ENCODE results near the gene ANXA2.

The ANXA2 gene

DNA sequence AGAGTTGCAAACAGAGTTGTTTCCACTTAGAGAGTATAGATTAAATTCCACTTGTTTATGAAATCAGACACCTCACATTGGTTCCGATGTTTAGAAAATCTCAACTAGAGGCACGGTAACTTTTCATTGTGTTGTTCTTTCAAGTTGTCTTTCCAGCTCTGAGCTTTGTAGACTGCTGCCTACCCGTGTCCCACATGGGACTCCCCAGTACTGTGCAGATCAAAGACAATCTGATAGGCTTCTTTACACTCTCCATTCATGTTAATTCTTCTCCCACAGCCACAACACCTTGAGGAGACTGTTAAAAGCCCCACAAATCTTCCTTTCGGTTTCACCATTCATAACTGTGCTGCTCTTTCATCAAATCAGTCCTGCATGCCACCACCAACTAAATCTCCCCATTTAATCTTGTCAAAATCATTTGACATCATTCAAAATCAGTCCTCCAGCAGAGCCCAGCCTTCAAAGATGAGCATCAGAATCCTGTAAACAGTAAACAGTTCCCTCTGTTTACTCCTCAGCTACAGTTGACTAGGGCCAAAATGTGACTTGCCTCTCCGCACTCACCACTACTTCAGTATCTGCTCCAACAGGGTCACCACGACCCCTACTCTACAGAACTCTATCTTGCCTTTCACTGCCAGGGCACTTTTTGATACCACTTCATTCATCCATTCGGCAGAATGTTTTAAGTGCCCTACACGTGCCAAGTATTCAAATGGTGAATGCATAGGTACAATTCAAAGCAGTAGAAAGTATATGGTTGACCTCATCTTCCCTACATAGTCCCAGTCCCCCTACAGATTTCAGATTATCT, 8.3 kb downstream of the ANXA2 start:
- no peak for DNase-seq (ENCODE audit: low read depth)

DNA sequence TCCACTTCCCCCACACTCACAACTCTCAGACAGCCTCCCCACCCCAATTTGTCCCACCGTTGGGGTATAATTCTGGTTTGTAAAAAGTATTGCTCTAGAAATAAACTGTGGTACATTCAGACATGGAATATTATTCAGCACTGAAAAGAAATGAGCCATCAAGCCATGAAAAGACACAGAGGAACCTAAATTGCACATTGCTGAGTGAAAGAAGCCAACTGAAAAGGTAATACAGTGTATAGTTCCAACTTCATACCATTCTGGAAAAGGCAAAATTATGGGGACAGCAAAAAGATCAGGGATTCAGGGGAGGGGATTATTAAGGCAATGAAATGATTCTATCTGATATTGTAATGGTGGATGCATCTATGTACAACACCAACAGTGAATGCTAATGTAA, 10.5 kb downstream of the ANXA2 start:
- DNase-seq (ENCODE audit: low read depth) = no peak

DNA sequence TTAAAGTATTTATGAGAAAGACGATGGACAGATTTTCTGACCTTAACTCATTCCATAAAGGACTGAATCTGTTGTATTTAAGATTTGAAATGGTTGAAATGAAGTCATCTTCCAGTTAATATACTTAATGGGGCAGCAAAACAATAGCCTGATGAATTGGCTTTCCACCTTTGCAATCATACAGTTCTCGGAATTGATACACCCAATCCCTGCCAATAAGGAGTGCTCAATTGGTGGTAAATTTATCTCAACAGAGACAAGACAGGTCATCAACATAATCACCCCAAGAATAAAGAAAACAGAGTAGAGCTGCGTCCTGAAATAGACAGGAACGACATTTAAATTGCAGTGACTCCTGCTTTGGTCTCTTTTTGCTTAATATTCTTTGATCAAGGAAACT, 11.2 kb downstream of the ANXA2 start:
- no peak for DNase-seq (ENCODE audit: low read depth)

DNA sequence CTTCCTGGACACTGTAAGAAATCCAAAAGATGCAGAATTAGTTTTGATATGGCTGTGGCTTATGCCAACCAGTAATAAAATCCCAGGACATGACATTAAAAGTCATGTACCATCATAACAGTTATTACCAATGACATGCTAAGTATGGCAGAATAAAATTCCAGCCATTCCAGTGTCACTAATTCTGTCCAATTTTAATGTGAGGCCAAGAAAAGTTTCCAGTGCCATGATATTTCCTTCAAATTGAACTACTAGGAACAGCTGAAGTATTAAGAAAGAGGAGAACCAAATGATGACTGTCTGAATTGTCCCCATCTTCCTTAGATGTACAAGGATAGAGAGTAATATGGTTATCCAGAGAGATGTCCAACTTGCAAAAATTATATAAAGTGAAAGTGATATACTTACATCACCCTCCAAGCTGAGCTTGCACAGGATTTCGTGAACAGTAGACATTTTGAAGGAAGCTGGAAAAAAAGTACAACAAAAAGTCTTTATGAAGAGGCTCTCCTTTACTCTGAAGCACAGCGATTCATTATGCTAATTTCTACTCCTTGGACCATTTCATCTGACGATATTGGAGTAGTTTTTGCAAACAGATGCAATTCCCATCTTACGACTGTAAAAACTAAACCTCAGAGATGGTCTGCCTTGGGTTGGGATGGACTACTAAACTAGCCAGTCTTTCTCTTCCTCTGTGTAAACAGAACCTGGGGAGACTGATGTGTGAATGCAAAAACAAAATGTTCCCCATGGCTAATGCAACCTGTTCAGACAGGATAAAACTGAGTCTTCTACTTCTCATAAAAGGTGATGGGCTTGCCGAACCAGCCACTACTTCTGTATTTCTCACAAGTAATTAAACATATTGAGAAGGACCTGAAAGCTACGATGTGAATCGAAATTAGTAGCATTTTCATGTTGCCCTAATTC, 11.9 kb downstream of the ANXA2 start:
- no peak for DNase-seq (ENCODE audit: low read depth)

DNA sequence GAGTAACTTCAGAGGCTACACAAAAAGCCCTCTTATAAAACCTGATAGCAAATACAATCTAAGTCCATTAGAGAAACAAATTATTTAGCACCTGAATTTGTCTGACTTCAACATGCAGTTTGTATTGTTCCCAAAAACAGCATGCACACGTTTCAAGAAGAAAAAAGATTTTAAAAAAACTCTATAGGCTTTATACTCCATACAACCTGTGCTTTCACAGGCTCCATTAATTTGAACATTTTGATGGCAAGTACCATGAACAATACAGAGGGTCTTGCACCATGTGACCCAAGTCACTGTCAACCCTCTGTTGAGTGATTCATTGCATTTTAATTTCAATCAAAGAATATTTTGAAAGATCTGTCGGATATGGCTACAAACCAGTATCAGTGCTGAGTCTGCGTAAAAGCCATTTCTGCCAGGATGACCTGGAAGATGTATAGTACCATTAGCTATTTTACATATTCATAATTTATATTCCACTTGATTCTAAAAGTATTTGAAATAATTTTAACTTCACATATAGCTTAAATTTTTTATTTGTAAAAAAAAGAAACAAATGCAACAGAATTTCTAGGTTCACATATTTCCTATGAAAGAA, 13.2 kb downstream of the ANXA2 start:
- DNase-seq (ENCODE audit: low read depth) = no peak

DNA sequence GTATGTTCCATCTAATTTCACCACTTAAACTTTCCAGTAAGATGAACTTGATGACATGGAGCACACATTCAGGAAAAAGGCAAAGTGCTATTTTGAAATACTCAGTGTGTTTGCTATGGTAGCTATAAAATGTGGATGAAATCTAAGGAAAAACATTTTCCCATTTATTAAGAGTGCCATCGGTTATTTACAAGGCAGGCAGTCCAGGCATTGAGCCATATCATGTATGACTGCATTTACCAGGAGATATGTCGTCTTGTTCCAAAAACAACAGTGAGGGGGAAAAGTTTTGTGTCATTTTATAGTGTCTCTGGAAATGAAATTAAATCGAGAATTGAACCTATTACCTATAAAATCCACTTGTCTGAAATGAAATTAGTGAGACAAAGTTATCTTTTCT, 13.7 kb downstream of the ANXA2 start:
- no peak for DNase-seq (ENCODE audit: low read depth)

DNA sequence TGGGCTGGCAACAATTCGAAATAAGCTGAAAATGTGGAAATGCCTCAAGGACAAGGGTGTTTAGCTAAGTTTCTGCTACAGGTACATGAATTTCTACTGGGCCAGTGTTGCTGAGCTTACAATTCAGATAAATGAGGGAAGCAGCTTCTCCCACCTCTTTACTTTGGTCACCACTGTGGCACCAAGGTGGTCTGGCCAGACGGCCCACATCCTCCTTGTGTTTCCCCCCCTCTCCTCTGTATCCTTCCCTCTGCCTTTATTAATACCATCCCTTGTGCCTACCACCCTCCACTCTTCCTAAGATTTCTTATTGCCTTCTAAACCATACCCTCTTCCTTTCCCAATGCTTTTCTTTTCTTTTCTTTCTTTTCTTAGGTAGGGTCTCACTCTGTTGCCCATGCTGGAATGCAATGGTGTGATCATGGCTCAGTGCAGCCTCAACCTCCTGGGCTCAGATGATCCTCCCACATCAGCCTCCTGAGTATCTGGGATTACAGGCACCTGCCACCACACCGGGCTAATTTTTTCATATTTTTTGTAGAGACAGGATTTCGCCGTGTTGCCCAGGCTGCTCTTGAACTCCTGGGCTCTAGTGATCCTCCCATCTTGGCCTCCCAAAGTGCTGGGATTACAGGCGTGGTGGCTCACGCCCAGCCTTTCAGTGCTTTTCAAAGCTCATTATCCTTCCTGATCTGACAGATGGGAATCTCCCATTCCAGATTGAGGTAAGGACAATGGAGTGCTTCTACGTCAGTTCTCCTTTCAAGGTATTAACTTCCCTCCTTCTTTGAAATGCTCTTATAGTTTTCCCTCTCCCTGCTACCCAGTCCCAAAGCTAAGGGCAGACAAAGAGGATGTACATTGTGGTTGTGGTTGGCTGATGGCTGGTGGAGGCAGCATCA, 14.8 kb downstream of the ANXA2 start:
- no peak for DNase-seq (ENCODE audit: low read depth)

DNA sequence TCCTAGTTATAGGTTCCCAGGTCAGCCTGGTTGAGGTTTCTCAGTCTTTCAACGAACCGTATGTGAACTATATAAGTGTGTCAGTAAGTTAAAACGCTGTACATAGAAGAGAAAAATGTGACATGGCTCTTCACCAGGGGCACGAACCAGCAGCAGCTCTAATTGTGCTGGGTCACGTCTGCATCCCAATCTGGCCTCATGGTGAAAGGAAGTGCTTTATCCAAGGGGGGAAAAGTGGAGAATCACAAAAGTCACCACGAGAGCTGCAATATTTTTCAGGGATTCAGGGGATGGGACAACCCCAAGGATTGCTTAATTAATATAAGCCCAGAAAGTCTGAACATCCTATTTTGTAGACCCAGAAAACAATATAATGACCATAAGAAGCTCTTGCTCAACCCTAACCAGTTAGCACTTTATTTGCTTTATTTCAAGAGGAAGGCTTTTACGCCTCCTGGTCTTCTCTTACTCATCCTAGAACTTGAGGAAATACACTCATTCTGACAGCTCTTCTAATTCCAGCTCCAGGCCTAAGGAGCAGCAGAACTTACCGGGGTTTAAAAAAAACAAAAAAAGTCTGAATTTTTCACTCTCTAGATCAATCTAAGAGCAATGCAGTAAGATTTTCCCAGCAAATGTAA, 16.5 kb downstream of the ANXA2 start:
- DNase-seq (ENCODE audit: low read depth) = no peak

DNA sequence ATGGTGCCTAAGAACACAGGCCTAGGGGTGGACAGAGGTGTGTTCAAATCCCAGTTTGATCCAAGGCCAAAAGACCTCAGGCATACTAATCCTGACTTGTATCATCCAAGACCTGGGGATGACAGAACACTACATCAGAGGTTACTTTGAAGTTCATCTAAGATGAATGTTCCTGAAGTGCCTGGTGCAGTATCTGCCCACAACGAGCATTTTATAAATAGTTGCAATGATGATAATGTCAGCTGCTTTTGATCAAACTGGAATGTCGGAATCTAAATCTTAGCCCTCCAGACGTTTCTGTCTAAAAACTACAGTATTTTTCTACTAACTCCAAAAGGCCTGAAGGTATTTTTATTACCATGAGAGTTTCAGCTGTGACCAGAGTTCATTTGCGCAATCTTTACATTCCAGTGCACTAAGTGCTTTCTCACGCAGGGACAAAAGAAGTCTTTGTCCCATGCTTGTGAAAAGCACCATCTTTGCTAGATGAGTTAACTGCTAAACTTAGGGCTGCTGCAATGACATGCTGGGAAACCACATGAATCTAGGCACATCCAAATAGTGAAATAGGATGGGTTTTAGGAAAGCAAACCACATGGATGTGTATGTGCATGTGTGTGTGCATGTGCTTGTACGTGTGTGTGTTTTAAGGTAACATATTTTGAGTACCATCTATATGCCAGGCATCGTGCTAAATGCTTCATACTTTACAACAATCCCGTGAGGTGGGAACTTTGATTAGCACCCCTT, 18.1 kb downstream of the ANXA2 start:
- no peak for DNase-seq (ENCODE audit: low read depth)

DNA sequence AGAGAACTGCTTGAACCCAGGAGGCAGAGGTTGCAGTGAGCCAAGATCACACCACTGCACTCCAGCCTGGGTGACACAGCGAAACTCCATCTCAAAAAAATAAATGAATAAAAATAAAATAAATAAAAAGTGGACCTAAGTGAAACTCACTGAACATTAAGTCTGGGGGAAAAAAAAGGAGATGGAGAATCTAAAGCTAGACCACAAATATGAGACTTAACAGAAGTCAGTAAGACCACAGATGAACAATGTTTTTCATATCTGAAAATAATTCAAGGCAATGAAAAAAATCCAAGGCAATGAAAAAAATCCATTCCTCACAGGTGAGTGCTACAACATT, 18.6 kb downstream of the ANXA2 start:
- no peak for DNase-seq (ENCODE audit: low read depth)

DNA sequence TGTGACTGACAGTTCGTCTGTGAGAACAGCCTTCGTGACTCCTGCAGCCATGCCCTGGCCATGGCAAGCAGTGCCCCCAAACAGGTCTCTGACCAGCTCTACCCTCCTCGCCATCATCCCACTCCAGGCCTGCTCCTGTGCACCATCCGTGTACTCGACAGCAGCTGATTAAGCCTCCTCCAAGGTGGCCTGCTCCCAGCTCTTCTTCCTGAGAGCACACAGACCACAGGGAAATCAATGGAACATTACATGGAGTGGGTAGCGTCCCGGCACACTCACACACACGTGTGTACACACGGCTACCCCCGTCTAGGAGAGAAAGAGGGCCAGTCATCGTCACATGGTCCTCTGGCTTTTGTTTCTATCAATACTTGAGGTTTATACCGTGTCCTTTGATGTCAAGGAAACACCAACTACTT, 21.1 kb downstream of the ANXA2 start:
- DNase-seq (ENCODE audit: low read depth) = no peak

DNA sequence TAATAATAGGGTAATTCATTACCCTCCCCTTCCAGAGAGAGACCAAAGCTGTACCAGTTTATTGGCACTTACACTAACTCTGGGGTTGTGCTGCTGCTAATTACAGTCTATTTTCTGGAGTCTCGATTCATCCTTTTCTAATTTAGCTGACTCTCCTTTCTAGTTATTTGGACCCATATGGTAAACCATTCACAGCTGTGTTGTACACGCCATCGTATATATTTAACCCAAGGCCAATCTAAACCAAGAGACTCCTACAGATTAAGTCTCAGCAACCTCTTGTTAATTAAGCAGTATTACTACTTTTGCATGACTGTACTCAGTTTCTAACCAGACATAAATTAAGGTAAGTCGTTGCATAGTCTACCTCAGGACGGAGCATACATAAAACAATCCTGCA, 22.5 kb downstream of the ANXA2 start:
- no peak for DNase-seq (ENCODE audit: low read depth)

DNA sequence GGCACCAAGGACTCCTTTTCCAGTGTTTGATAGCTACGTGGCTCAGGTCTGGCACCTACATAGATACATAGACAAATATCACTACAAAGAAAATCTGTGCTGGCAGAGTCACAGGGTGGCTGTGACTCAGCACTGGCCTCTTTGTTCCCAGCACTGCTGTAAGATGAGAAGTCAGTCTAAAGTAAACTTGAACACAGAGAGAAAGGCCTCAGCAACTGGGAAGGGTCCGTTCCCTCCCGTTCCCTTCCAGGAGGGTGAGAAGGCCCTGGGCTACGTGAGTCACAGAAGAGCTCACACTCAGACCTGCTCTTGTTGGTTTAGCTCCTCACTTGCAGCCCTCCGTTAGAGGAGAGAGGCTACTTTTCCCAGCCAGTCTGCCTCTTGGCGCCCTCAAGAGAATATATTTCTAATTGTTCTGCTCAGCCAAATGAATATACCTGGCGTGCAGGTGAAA, 23.1 kb downstream of the ANXA2 start:
- DNase-seq (ENCODE audit: low read depth) = no peak

DNA sequence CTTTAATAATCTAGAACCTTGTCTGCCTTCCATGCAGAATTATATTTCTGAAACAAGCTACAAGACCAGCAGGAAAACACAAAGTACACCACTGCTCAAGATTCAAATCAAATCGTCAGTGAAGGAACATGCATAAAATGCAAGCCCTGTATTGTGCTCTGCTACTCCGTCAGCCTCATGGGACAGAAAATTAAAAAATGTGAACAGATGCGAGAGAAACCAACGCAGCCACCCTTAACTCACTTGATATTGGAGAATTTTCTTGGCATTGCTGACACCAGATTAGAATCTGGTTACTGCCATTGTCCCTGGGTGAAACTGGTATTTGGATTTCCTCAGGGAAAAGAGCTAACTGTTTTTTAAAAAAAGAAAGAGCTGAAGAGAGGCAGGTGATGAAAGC, 23.6 kb downstream of the ANXA2 start:
- DNase-seq (ENCODE audit: low read depth) = no peak

DNA sequence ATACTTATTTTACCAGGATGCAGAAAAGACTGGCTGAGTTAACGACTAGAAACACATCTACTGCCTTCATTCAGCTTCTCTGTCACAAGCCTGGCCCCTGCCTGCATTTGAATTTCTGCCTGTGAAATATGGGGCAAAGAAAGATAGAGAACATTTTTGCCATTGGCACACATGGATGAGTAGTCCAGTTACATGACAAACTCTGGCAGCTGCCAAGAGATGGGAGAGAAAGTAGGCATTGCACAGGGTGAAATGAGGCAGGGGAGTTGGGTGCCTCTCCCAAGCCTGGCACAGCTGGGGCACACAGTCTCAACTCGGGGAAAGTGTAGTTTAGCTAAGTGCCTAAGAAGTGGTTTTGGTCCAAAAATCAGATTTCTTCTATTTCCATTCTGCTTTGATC, 24.0 kb downstream of the ANXA2 start:
- DNase-seq (ENCODE audit: low read depth) = no peak

DNA sequence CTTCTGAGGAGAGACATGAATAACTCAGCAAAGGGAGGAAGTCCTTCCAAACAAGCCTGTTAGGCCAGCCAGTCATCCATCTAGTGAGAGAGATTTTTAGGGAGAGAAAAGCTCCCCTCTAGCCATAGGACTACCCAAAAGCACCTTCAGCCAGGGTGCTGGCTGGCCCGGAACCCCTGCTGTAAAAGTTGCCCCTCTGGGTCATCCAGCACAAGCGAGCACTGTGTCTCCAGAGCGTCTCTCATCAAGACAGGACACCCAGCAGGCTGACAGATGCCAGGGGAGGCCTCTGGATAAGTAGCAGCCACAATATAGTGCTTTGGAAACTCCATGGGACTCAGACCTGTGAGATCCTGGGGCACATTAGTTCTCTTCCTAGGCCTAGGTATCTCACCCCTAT, 24.5 kb downstream of the ANXA2 start:
- DNase-seq (ENCODE audit: low read depth) = no peak

DNA sequence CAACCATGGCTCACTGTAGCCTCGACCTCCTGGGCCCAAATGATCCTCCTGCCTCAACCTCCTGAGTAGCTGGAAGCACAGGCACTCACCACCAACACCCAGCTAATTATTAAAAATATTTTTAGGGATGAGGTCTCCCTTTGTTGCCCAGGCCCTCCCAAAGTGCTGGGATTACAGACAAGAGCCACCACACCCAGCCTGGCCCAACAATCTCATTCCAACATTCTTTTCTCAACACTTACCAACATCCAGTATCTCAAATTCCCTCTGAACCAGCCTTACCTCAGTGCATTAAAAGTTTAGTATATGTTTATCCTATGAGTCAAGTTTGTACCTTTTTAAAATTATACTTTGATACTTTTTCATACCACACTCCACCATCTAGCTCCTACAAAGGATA, 25.0 kb downstream of the ANXA2 start:
- no peak for DNase-seq (ENCODE audit: low read depth)

DNA sequence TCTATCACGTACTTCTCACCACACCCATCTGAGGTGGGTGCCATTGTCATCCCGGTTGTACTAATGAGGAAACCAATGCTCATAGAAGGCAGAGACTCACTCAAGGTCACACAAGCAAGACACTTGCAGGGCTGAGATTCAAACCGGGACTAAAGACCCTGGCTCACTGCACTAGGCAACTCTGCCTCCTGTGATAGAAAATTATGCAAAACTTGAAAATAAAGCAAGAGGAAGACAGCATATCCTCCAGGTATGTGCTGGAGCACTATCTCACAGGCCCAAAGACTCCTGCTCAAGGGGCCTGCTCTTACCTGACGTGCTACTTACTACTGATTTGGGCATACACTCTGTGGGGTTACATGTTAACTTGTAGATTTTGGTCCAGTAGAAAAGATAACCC, 25.6 kb downstream of the ANXA2 start:
- DNase-seq (ENCODE audit: low read depth) = no peak

DNA sequence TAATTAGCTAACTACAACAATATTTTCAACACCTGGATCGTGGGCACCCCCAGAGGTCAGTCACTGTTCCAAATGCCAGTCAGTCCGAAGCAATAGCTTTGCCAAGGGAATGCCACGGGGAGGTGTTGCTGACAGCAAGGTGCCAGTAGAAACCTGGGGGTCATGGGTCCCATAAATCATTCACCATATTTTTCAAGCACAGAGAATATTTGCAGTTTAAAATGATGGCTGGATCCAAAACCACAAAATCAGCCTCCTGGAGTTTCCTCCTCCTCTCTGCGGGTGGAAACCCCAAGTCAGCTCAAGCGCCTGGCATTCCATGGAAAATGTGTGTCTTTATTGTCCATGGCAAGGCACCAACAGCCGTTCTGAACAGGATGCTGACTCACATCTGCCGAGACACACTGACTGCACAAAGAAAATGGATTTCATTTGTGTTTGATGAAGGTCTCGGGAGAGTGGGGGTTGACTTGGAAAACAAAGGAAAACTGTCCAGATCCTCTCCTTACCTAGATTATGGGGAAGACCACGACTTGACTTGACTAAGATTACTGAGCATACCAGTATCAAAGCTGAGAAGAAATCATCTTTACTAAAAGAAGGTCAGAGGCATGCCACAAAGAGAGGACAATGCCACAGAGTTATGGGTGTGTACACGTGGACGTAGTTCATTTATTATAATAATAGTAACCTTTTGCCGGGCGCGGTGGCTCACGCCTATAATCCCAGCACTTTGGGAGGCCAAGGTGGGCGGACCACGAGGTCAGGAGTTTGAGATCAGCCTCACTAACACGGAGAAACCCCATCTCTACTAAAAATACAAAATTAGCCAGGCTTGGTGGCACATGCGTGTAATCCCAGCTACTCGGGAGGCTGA, 26.4 kb downstream of the ANXA2 start:
- no peak for DNase-seq (ENCODE audit: low read depth)

DNA sequence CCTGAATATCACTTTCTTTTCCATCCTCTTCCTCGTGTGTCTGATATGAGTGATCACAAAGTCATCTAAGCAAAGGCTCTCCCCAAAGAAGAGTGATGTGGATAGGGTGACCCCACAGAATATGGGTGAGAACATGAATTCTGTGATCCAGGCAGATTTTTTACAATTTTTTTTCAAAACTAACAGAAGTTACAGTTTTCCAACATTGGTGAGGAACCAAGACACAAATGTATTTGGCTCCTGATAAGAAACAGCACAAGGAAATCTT, 27.0 kb downstream of the ANXA2 start:
- DNase-seq (ENCODE audit: low read depth) = no peak
